H1 (cell line): ENCODE results near the gene CD163.

Experiments used
- EP300 ChIP-seq, 2 experiments: IDR thresholded peaks; 1 replicate in 1 of 2; 2 replicates in 1 of 2; pipeline ENCODE4 v1.6.1; 2011 to 2012; ENCODE audit warnings: low read depth in 2 of 2, low read length in 2 of 2, mild to moderate bottlenecking in 2 of 2, borderline replicate concordance in 1 of 2, inconsistent platforms in 1 of 2, moderate library complexity in 1 of 2
- EZH2 ChIP-seq: fragments of 200-600 bp; sonication (generic); IDR thresholded peaks from 2 replicates; pipeline ENCODE4 v1.7.1; 2012; ENCODE audit warnings: low read depth, mild to moderate bottlenecking, moderate library complexity, low read length, inconsistent platforms; ENCODE audit not compliant: severe bottlenecking
- GTF2F1 ChIP-seq: IDR thresholded peaks from 2 replicates; pipeline ENCODE4 v1.6.1; 2012; ENCODE audit warnings: low read depth, low read length, improper control_type of control experiment, borderline replicate concordance
- POLR2A ChIP-seq, 2 experiments: IDR thresholded peaks; 1 replicate in 1 of 2; 2 replicates in 1 of 2; pipeline ENCODE4 v1.6.1; 2011; ENCODE audit warnings: low read depth in 2 of 2, low read length in 2 of 2, mild to moderate bottlenecking in 2 of 2; ENCODE audit errors: control extremely low read depth in 1 of 2
- RBBP5 ChIP-seq: IDR thresholded peaks from 2 replicates; pipeline ENCODE4 v1.7.1; 2012; ENCODE audit warnings: low read depth, mild to moderate bottlenecking, inconsistent platforms, low read length, moderate library complexity, borderline replicate concordance
- RFX5 ChIP-seq: IDR thresholded peaks from 2 replicates; pipeline ENCODE4 v1.6.1; 2011; ENCODE audit warnings: low read depth, low read length, improper control_type of control experiment, borderline replicate concordance
- SP1 ChIP-seq: IDR thresholded peaks from 2 replicates; pipeline ENCODE4 v1.6.1; 2011; ENCODE audit warnings: low read depth, low read length
- TAF1 ChIP-seq: IDR thresholded peaks from 2 replicates; pipeline ENCODE4 v1.6.1; 2011; ENCODE audit warnings: mild to moderate bottlenecking, low read depth, low read length
- TCF12 ChIP-seq: IDR thresholded peaks from 2 replicates; pipeline ENCODE4 v1.6.1; 2011; ENCODE audit warnings: low read depth, mild to moderate bottlenecking, low read length
- TF ChIP-seq, protein P1 (sequence below), 3 experiments: IDR thresholded peaks; 1 replicate in 2 of 3; 2 replicates in 1 of 3; pipeline versions ENCODE4 v1.5.1 to v1.6.1; 2011; ENCODE audit warnings: low read length in 3 of 3, mild to moderate bottlenecking in 3 of 3, inconsistent platforms in 2 of 3, low read depth in 1 of 3, moderate library complexity in 1 of 3; ENCODE audit not compliant: insufficient read depth in 1 of 3; ENCODE audit errors: control extremely low read depth in 1 of 3
- TF ChIP-seq, protein P2 (sequence below): IDR thresholded peaks from 2 replicates; pipeline ENCODE4 v1.6.1; 2012; ENCODE audit warnings: inconsistent platforms
- TF ChIP-seq, protein P3 (sequence below): IDR thresholded peaks from 2 replicates; pipeline ENCODE4 v1.6.1; 2012; ENCODE audit warnings: low read length, inconsistent platforms
- TF ChIP-seq, protein P4 (sequence below): IDR thresholded peaks from 2 replicates; pipeline ENCODE4 v1.6.1; 2011; ENCODE audit warnings: low read depth, mild to moderate bottlenecking, low read length; ENCODE audit not compliant: insufficient read depth
- TF ChIP-seq, protein P5 (sequence below): IDR thresholded peaks from 2 replicates; pipeline ENCODE4 v1.6.1; 2012; ENCODE audit warnings: inconsistent platforms

DNA sequence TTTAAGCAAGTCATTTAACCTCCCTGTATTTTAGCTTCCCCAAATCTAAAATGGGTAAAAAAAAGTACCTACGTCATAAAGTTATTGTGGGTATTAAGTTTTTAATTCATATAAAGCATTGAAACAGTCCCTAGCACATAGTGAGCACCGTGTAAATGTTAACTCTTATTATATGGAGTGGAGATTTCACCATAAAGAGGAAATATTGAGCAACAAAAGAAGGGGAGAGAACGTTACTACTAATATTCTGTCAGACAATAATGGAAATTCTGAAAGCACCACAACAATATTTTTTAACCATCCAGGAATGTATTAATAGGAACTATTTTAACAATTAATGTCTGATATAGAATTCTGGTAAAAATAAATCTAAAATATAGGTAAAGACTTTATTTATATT, 51.8 kb downstream of the CD163 start:
- TF ChIP-seq, protein P1, sequence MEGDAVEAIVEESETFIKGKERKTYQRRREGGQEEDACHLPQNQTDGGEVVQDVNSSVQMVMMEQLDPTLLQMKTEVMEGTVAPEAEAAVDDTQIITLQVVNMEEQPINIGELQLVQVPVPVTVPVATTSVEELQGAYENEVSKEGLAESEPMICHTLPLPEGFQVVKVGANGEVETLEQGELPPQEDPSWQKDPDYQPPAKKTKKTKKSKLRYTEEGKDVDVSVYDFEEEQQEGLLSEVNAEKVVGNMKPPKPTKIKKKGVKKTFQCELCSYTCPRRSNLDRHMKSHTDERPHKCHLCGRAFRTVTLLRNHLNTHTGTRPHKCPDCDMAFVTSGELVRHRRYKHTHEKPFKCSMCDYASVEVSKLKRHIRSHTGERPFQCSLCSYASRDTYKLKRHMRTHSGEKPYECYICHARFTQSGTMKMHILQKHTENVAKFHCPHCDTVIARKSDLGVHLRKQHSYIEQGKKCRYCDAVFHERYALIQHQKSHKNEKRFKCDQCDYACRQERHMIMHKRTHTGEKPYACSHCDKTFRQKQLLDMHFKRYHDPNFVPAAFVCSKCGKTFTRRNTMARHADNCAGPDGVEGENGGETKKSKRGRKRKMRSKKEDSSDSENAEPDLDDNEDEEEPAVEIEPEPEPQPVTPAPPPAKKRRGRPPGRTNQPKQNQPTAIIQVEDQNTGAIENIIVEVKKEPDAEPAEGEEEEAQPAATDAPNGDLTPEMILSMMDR (IDR thresholded peaks at IDR 0.05; ENCODE audit: control extremely low read depth in 1 of 3, insufficient read depth in 1 of 3, low read depth in 1 of 3, low read length in 3 of 3), result no peak
- no peak for TF ChIP-seq EP300 (IDR thresholded peaks at IDR 0.05; ENCODE audit: borderline replicate concordance in 1 of 2, low read depth in 2 of 2, low read length in 2 of 2)
- TF ChIP-seq TAF1, result no peak
- TF ChIP-seq, protein P2, sequence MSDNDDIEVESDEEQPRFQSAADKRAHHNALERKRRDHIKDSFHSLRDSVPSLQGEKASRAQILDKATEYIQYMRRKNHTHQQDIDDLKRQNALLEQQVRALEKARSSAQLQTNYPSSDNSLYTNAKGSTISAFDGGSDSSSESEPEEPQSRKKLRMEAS, result no peak
- no peak for TF ChIP-seq EZH2
- no peak for TF ChIP-seq POLR2A (IDR thresholded peaks at IDR 0.05; ENCODE audit: control extremely low read depth in 1 of 2, low read depth in 2 of 2, low read length in 2 of 2)
- TF ChIP-seq GTF2F1, result no peak
- TF ChIP-seq RBBP5, result no peak
- TF ChIP-seq, protein P3, sequence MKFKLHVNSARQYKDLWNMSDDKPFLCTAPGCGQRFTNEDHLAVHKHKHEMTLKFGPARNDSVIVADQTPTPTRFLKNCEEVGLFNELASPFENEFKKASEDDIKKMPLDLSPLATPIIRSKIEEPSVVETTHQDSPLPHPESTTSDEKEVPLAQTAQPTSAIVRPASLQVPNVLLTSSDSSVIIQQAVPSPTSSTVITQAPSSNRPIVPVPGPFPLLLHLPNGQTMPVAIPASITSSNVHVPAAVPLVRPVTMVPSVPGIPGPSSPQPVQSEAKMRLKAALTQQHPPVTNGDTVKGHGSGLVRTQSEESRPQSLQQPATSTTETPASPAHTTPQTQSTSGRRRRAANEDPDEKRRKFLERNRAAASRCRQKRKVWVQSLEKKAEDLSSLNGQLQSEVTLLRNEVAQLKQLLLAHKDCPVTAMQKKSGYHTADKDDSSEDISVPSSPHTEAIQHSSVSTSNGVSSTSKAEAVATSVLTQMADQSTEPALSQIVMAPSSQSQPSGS, result no peak
- TF ChIP-seq, protein P4, sequence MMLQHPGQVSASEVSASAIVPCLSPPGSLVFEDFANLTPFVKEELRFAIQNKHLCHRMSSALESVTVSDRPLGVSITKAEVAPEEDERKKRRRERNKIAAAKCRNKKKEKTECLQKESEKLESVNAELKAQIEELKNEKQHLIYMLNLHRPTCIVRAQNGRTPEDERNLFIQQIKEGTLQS, result no peak
- no peak for TF ChIP-seq TCF12
- TF ChIP-seq, protein P5, sequence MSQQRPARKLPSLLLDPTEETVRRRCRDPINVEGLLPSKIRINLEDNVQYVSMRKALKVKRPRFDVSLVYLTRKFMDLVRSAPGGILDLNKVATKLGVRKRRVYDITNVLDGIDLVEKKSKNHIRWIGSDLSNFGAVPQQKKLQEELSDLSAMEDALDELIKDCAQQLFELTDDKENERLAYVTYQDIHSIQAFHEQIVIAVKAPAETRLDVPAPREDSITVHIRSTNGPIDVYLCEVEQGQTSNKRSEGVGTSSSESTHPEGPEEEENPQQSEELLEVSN, result no peak
- TF ChIP-seq SP1, result no peak
- TF ChIP-seq RFX5, result no peak
